ENCODE results near the gene EIF3A.

GRCh38 chr10:119070395-119071165 is 10.0 kb downstream of the EIF3A start:
- TF ChIP-seq POLR2A (IDR thresholded peaks at IDR 0.05) = no peak
- no peak for TF ChIP-seq CTCF (IDR thresholded peaks at IDR 0.05)
